Mesendoderm (in vitro differentiated cells): ENCODE results near the gene SLC25A20.

Source experiments
- DNase-seq: peaks from one replicate; pipeline ENCODE4 v3.0.0; 2013
- H2AK5ac ChIP-seq: 2 replicates; pipeline ENCODE4 v1.6.1; 2013; ENCODE audit warnings: low read length, inconsistent platforms
- H2BK120ac ChIP-seq: 2 replicates; pipeline ENCODE4 v1.6.1; 2013; ENCODE audit warnings: low read depth, mild to moderate bottlenecking, low read length, moderate library complexity, mixed read lengths
- H2BK15ac ChIP-seq: replicated peaks from 2 replicates; pipeline ENCODE4 v1.6.1; 2013; ENCODE audit warnings: low read depth, mild to moderate bottlenecking, moderate library complexity
- H2BK5ac ChIP-seq: 2 replicates; pipeline ENCODE4 v1.6.1; 2013; ENCODE audit warnings: low read length, inconsistent platforms
- H3K18ac ChIP-seq: 2 replicates; pipeline ENCODE4 v1.6.1; 2013; ENCODE audit warnings: mild to moderate bottlenecking, low read length, mixed read lengths
- H3K23ac ChIP-seq: one replicate; pipeline ENCODE4 v1.6.1; 2013; ENCODE audit warnings: low read length
- H3K27ac ChIP-seq: 2 replicates; pipeline ENCODE4 v1.5.1; 2013; ENCODE audit warnings: low read depth, mild to moderate bottlenecking, inconsistent platforms, low read length, moderate library complexity
- H3K27me3 ChIP-seq: 2 replicates; pipeline ENCODE4 v1.6.1; 2013; ENCODE audit warnings: low read length, control low read depth, mild to moderate bottlenecking, inconsistent platforms; ENCODE audit not compliant: insufficient read depth, poor library complexity
- H3K36me3 ChIP-seq: 2 replicates; pipeline ENCODE4 v1.6.1; 2013; ENCODE audit warnings: low read length, inconsistent platforms; ENCODE audit not compliant: control insufficient read depth, insufficient read depth
- H3K4ac ChIP-seq: one replicate; pipeline ENCODE4 v1.6.1; 2013; ENCODE audit warnings: low read depth, mild to moderate bottlenecking, low read length, moderate library complexity
- H3K4me1 ChIP-seq: 2 replicates; pipeline ENCODE4 v1.6.1; 2013; ENCODE audit warnings: low read depth, low read length, inconsistent platforms; ENCODE audit not compliant: control insufficient read depth
- H3K4me2 ChIP-seq: 2 replicates; pipeline ENCODE4 v1.6.1; 2013; ENCODE audit warnings: low read length
- H3K4me3 ChIP-seq: 2 replicates; pipeline ENCODE4 v1.5.1; 2013; ENCODE audit warnings: mild to moderate bottlenecking, low read length
- H3K56ac ChIP-seq: one replicate; pipeline ENCODE4 v1.6.1; 2013; ENCODE audit warnings: low read length
- H3K79me1 ChIP-seq: 2 replicates; pipeline ENCODE4 v1.6.1; 2013; ENCODE audit warnings: low read length, inconsistent platforms
- H3K79me2 ChIP-seq: 2 replicates; pipeline ENCODE4 v1.6.1; 2013; ENCODE audit warnings: mild to moderate bottlenecking, low read length; ENCODE audit not compliant: control insufficient read depth, insufficient read depth
- H3K9ac ChIP-seq: 2 replicates; pipeline ENCODE4 v1.6.1; 2013; ENCODE audit warnings: low read length, inconsistent platforms
- H4K5ac ChIP-seq: one replicate; pipeline ENCODE4 v1.6.1; 2013; ENCODE audit warnings: low read length
- H4K8ac ChIP-seq: one replicate; pipeline ENCODE4 v1.6.1; 2013; ENCODE audit warnings: low read depth, mild to moderate bottlenecking, control low read depth, low read length, moderate library complexity
- WGBS: extraction: QIAGEN DNeasy Blood & Tissue Kit; methylation state at CpG from one replicate; pipeline ENCODE4 v1.1.7; 2013; ENCODE audit warnings: low lambda C conversion rate, missing lambda C conversion rate; ENCODE audit not compliant: insufficient coverage; ENCODE audit errors: extremely low coverage; 5-methylcytosine and 5-hydroxymethylcytosine counted together

SLC25A20 gene

GRCh38 chr3:48935530-48935929 lies 36.8 kb upstream of the SLC25A20 start:
- H2BK15ac ChIP-seq: no peak overlapping the region
- H4K5ac ChIP-seq: no peak overlapping the region
- no peak overlapping the region for H3K23ac ChIP-seq
- H2BK5ac ChIP-seq: no peak overlapping the region
- DNase-seq: no peak
- no peak overlapping the region for H3K4me3 ChIP-seq
- H3K18ac ChIP-seq: no peak overlapping the region
- no peaks in the 10 kb centered on the region for H3K27me3 ChIP-seq
- peaks cover 5% of the 10 kb centered on the region for H3K36me3 ChIP-seq
- no peak overlapping the region for H3K4me2 ChIP-seq
- H2BK120ac ChIP-seq: no peak overlapping the region
- H3K9ac ChIP-seq: no peak overlapping the region
- no peak overlapping the region for H2AK5ac ChIP-seq
- no peak overlapping the region for H3K27ac ChIP-seq
- H3K79me1 ChIP-seq: peaks cover 17% of the 10 kb centered on the region
- no CpG with 5 or more reads among the region's 4 CpGs for WGBS
- H3K79me2 ChIP-seq: peaks cover 36% of the 10 kb centered on the region
- H4K8ac ChIP-seq: no peak overlapping the region
- H3K4ac ChIP-seq: no peak overlapping the region
- H3K56ac ChIP-seq: no peak overlapping the region
- no peaks in the 10 kb centered on the region for H3K4me1 ChIP-seq

- no peak overlapping the region for H3K56ac ChIP-seq
- H2AK5ac ChIP-seq: no peak overlapping the region
- peaks cover 20% of the 10 kb centered on the region for H3K79me1 ChIP-seq
- no peak overlapping the region for H2BK5ac ChIP-seq
- H3K4ac ChIP-seq: no peak overlapping the region
- H3K9ac ChIP-seq: no peak overlapping the region
- H3K23ac ChIP-seq: no peak overlapping the region
- no peak overlapping the region for H2BK15ac ChIP-seq
- H4K5ac ChIP-seq: no peak overlapping the region
- H4K8ac ChIP-seq: no peak overlapping the region
- no peak for DNase-seq
- no peaks in the 10 kb centered on the region for H3K4me1 ChIP-seq
- H3K4me3 ChIP-seq: no peak overlapping the region
- H3K4me2 ChIP-seq: no peak overlapping the region
- H3K27ac ChIP-seq: no peak overlapping the region
- no peak overlapping the region for H3K18ac ChIP-seq
- H3K36me3 ChIP-seq: peaks cover 5% of the 10 kb centered on the region
- no peaks in the 10 kb centered on the region for H3K27me3 ChIP-seq
- no peak overlapping the region for H2BK120ac ChIP-seq
- no CpG with 5 or more reads among the region's 5 CpGs for WGBS
- peaks cover 45% of the 10 kb centered on the region for H3K79me2 ChIP-seq
Observed at GRCh38 chr3:48934333-48934991, 35.8 kb upstream of the SLC25A20 start.

DNA sequence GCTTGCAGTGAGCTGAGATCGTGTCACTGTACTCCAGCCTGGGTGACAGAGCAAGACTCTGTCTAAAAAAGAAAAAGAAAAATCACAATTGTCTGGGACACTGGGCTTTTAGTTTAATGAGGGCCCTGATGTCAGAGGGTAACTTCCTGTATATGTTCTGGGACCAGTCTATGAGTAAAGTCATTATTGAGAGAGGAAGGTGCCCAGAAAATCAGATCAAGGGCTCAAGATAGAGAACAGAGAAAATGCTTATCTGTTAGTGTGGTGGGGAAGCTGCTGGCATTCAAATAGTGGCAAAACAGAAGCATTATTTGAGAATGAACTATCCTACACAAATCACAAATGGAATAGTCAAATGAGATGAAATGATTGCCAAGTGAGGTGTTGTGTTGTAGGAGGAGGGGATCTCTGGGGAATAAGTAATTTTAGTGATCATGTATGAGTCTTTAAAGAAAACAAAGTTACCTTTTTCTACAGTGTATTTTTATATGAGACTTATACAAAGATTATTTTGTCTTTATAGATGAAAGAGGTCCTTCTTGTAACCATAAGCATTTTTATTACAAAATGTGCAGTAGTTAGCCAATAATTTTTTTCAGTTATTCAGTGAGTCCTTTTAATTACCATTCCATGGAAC lies 33.4 kb upstream of the SLC25A20 start:
- Histone ChIP-seq H3K23ac (no peak overlapping the region), H3K18ac (no peak overlapping the region), H2BK15ac (no peak overlapping the region), H3K4ac (no peak overlapping the region), H3K4me3 (no peak overlapping the region), H2BK5ac (no peak overlapping the region), H3K56ac (no peak overlapping the region), H4K8ac (no peak overlapping the region), H3K36me3 (peaks cover 6% of the 10 kb centered on the region), H3K27me3 (no peaks in the 10 kb centered on the region), H3K9ac (no peak overlapping the region), H3K4me2 (no peak overlapping the region), H2BK120ac (no peak overlapping the region), H3K4me1 (no peaks in the 10 kb centered on the region), H3K27ac (no peak overlapping the region), H3K79me1 (peaks cover 22% of the 10 kb centered on the region), H3K79me2 (peaks cover 54% of the 10 kb centered on the region), H2AK5ac (no peak overlapping the region), H4K5ac (no peak overlapping the region)
- WGBS: no CpG with 5 or more reads among the region's 1 CpG
- DNase-seq: no peak

GRCh38 chr3:48930590-48930989 lies 31.9 kb upstream of the SLC25A20 start:
- Histone ChIP-seq H4K8ac (no peak overlapping the region), H2BK15ac (no peak overlapping the region), H3K36me3 (peaks cover 6% of the 10 kb centered on the region), H3K4me1 (no peaks in the 10 kb centered on the region), H3K4me3 (no peak overlapping the region), H3K4me2 (no peak overlapping the region), H4K5ac (no peak overlapping the region), H3K4ac (no peak overlapping the region), H2AK5ac (no peak overlapping the region), H3K79me2 (peaks cover 57% of the 10 kb centered on the region), H2BK5ac (no peak overlapping the region), H3K23ac (no peak overlapping the region), H3K27me3 (no peaks in the 10 kb centered on the region), H3K9ac (no peak overlapping the region), H3K27ac (no peak overlapping the region), H3K56ac (no peak overlapping the region), H3K79me1 (peaks cover 20% of the 10 kb centered on the region), H2BK120ac (no peak overlapping the region), H3K18ac (no peak overlapping the region)
- 100% methylated on average over 1 of the region's 3 CpGs for WGBS
- no peak for DNase-seq

DNA sequence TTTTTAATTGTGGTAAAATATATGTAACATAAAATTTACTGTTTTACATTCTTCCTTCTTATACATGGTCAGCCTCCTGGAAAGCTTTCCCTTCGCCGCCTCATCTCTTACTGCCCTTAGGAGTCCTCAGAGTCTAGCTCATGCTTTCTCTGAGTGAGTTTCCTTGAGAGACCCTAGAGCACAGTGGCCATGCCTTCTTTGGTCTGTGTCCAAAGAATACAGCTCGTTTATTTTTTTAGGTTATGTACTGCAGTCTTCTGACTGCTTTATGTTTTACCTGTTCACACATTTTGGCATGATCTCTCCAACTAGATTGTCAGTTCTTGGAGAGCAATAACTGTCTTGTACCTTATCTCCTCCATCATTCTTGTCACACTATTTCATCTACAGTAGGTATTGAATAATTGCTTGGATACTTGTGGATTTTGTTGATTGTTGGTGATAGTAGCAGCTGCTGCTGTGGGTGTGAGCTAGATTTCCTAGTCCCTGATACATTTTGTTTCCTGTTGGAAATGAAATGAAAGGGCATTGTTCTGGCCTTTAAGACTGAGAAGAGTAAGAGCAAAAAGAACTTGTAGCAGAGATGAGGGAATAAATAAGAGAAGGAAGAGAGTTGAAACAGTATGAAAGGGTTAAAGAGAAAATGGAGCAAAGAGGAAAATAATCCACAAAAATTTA lies 30.8 kb upstream of the SLC25A20 start:
- Histone ChIP-seq H2AK5ac (no peak overlapping the region), H3K27ac (no peak overlapping the region), H2BK15ac (no peak overlapping the region), H3K4me2 (no peak overlapping the region), H3K4ac (no peak overlapping the region), H2BK120ac (no peak overlapping the region), H3K4me1 (no peaks in the 10 kb centered on the region), H3K79me1 (peaks cover 14% of the 10 kb centered on the region), H3K79me2 (peaks cover 50% of the 10 kb centered on the region), H3K4me3 (no peak overlapping the region), H3K27me3 (no peaks in the 10 kb centered on the region), H3K23ac (no peak overlapping the region), H3K56ac (no peak overlapping the region), H3K36me3 (peaks cover 4% of the 10 kb centered on the region), H2BK5ac (no peak overlapping the region), H4K5ac (no peak overlapping the region), H3K18ac (no peak overlapping the region), H3K9ac (no peak overlapping the region), H4K8ac (no peak overlapping the region)
- WGBS: no CpG with 5 or more reads among the region's 3 CpGs
- no peak for DNase-seq
